Vein endothelial cell (primary cell): ENCODE measurements around the gene PLAC1. TPM values are rescaled to one million over a fixed set of nuclear protein-coding genes. Genes with fewer than 3 reads are reported as not detected.

Source experiments
- small RNA-seq: library from RNA; depleted of rRNA; stranded (forward); fragments of <200 nt; gene quantifications from one replicate; pipeline ENCODE3, GENCODE V24; 2012
- total RNA-seq: library from RNA; depleted of rRNA; stranded (reverse); fragments of >200 nt; gene quantifications from 2 replicates; pipeline ENCODE4 v1.2.3, GENCODE V29; 2012

Gene PLAC1
- total RNA-seq, result 0.33 TPM in 1 of 2 replicates, not detected in the other

GRCh38 chrX:134658002-134658759 is at the start of gene PLAC1:
PLAC1 (minus strand) TSS chrX:134658471; CDS start chrX:134566682, 91,789 bp downstream.

Small RNAs within 50 kb of the gene (small RNA-seq; reads per million reads assigned to genes)
- gene AC004383.1, result not detected
- 9.9 reads per million, percentile 96 among the genes with 10 or more reads in this experiment for gene MIR450A1
- gene MIR450A2, result 8.6 reads per million, percentile 95 among the genes with 10 or more reads in this experiment
- 0.95 reads per million, percentile 57 among the genes with 10 or more reads in this experiment for gene MIR450B
- 293 reads per million, percentile 99 among the genes with 10 or more reads in this experiment for gene MIR503
- 10.6 reads per million, percentile 96 among the genes with 10 or more reads in this experiment for gene MIR542

Other genes with a start within 250 kb of the PLAC1 start
- 7.5 and 8.1 TPM in 2 replicates for gene HPRT1, start 198.3 kb downstream of the PLAC1 start, total RNA-seq
- 4.6 and 5.3 TPM in 2 replicates for gene PABIR2, start 138.7 kb upstream of the PLAC1 start, total RNA-seq